ENCODE results near the gene CTTN. TPM values are rescaled to one million over a fixed set of nuclear protein-coding genes. Genes with fewer than 3 reads are reported as not detected.

Gene CTTN
- total RNA-seq, 4 donors from 2014 or later: 261 to 536 (median 402) TPM

DNA sequence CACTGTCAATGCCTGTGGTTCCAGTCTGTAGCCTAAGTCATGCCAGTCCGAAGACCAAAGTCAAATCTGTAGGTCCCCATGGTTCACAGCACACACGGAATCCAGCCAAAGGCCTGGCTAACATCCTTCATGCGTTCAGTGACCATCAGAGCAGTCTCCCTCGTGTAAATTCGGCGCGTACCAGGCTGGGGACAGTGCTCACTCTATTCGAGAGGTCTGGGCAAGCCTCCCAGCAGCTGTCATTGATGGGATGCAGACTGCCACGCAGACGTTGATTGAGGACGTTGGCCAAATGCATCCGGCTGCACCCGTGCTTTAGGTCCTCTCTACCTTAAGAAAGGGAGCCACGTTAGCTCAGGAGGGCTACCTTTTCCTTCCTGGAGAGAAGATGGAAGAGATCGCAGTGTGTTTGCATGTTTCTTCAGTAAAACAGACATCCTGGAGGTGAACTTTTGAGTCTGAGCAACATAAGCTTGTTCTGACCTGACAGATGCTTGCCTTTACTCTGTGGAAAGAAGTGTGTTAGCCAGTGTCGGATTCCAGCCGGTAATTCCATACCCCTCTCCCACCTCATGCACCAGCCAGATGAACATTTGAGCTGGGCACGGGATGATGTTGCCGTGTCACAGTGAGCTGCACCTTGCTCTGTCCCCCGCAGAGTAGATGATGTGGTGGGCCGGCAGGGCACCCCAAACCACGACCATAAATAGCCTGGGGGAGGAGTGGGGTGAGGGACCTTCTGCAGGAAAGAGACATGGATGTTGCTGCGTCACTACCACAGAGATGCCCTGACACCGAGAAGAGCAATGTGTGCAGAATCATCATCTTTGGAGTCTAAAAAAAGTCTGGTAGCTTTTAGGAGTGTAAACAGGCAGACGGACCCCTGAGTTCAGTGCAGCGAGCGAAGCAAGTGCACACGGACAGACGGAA, 12.2 kb downstream of the CTTN start:
- H3K9me3 ChIP-seq: no peaks in the 10 kb centered on the region
- no peaks in the 10 kb centered on the region for H3K27me3 ChIP-seq
- H3K27ac ChIP-seq: no peak overlapping the region
- no peak overlapping the region for H3K4me3 ChIP-seq
- DNase-seq: no peak
- peaks cover 0 to 98% (median 0%) of the 10 kb centered on the region in 3 donors for H3K36me3 ChIP-seq
- H3K4me1 ChIP-seq: no peaks in the 10 kb centered on the region
- TF ChIP-seq POLR2A (IDR thresholded peaks at IDR 0.05): no peak
- TF ChIP-seq, protein P1, sequence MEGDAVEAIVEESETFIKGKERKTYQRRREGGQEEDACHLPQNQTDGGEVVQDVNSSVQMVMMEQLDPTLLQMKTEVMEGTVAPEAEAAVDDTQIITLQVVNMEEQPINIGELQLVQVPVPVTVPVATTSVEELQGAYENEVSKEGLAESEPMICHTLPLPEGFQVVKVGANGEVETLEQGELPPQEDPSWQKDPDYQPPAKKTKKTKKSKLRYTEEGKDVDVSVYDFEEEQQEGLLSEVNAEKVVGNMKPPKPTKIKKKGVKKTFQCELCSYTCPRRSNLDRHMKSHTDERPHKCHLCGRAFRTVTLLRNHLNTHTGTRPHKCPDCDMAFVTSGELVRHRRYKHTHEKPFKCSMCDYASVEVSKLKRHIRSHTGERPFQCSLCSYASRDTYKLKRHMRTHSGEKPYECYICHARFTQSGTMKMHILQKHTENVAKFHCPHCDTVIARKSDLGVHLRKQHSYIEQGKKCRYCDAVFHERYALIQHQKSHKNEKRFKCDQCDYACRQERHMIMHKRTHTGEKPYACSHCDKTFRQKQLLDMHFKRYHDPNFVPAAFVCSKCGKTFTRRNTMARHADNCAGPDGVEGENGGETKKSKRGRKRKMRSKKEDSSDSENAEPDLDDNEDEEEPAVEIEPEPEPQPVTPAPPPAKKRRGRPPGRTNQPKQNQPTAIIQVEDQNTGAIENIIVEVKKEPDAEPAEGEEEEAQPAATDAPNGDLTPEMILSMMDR (IDR thresholded peaks at IDR 0.05): no peak

DNA sequence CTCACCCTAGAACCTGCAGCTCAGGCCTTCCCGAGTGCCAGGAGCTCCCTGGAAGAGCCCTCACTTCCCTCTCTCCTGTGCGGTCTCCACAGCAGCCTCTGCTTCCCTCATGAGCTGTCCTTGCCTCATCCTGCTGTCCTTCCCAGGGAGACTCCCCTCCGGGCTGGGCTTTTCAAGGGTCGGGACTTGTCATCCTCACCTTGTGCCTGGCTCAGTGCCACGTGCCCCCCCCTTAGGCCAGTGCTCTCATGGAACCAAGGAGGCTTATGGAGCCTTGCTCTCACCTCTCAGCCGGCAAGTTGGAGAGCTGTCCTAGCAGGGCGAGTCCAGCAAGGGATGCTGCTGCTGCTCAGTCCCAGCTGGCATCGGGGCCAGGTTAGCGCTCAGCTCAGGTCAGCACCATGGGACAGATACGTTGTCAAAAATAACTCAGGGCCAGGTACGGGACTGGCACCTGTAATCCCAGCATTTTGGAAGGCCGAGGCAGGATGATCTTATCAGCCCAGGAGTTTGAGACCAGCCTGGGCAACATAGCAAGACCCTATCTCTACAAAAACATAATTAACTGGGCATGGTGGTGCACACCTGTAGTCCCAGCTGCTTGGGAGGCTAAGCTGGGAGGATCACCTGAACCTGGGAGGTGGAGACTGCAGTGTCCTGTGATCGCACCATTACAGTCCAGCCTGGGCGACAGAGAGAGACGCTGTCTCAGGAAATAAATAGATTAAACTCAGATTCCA, 13.6 kb downstream of the CTTN start:
- Histone ChIP-seq H3K36me3 (peaks cover 0 to 98% (median 0%) of the 10 kb centered on the region in 3 donors), H3K4me1 (no peaks in the 10 kb centered on the region), H3K9me3 (no peaks in the 10 kb centered on the region), H3K4me3 (no peak overlapping the region), H3K27me3 (no peaks in the 10 kb centered on the region), H3K27ac (no peak overlapping the region)
- TF ChIP-seq, protein P1 (IDR thresholded peaks at IDR 0.05): no peak
- no peak for TF ChIP-seq POLR2A (IDR thresholded peaks at IDR 0.05)
- no peak for DNase-seq

DNA sequence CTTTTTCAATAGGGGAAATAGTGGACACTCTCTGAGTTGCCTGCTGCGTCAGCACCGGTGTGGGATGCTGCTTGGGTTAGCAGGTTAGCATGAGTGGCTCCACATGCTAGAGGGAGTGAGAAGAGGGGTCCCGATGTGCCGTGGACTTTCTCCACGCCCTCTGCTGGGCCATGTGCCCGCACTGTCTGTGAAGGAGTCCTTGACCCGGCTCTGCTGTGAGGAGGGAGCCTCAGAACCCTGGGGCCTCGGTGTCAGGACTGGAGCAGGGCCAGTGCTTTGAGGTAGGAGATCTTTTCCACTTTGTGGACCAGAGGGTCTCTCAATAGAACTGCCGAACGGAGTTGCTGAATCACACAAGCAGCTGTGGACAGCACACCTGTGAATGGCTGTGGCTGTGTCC, 14.8 kb downstream of the CTTN start:
- no peak overlapping the region for H3K27ac ChIP-seq
- H3K4me1 ChIP-seq: no peaks in the 10 kb centered on the region
- no peaks in the 10 kb centered on the region for H3K9me3 ChIP-seq
- no peak overlapping the region for H3K4me3 ChIP-seq
- H3K36me3 ChIP-seq: peaks cover 0 to 98% (median 0%) of the 10 kb centered on the region in 3 donors
- no peaks in the 10 kb centered on the region for H3K27me3 ChIP-seq
- DNase-seq: no peak
- no peak for TF ChIP-seq POLR2A (IDR thresholded peaks at IDR 0.05)
- TF ChIP-seq, protein P1 (IDR thresholded peaks at IDR 0.05): no peak

DNA sequence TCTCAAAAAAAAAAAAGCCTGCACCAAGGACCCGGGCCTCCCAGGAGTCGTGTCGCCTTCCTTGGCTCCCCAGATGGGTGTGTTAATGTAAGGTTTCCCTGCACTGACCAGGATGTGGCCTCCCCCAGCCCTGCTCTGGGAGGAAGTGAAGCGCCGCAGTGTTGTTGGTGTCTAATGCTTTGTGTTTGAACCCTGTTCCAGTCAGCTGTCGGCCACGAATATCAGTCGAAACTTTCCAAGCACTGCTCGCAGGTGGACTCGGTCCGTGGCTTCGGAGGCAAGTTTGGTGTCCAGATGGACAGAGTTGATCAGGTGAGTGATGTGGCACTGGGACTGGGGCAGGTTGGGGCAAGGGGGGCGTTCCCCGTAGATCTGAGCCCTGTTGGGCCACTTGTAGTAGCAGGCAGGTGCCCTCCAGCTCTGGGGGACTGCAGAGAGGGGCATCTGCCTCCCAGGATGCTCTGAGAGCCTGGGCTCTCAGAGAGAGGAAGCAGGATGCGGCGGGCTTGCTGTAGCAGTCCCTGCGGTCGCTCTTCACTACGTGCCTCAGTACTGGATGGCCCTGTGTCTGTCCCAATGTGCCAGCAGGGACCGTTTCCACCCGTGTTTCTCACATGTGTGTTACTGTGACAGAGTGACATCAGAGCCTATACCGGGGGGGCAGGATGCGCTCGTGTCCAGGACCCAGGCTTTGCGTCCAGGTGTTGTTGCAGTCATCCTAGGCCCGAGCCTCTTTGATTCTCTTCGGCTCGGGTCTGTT, 16.2 kb downstream of the CTTN start:
- peaks cover 0 to 98% (median 0%) of the 10 kb centered on the region in 3 donors for H3K36me3 ChIP-seq
- H3K27ac ChIP-seq: no peak overlapping the region
- DNase-seq: no peak
- no peaks in the 10 kb centered on the region for H3K27me3 ChIP-seq
- H3K4me1 ChIP-seq: no peaks in the 10 kb centered on the region
- TF ChIP-seq, protein P1 (IDR thresholded peaks at IDR 0.05): no peak
- TF ChIP-seq POLR2A (IDR thresholded peaks at IDR 0.05): no peak
- H3K4me3 ChIP-seq: no peak overlapping the region
- no peaks in the 10 kb centered on the region for H3K9me3 ChIP-seq

GRCh38 chr11:70415191-70415590, 16.9 kb downstream of the CTTN start:
- Histone ChIP-seq H3K4me1 (no peaks in the 10 kb centered on the region), H3K27me3 (no peaks in the 10 kb centered on the region), H3K27ac (no peak overlapping the region), H3K36me3 (peaks cover 0 to 98% (median 0%) of the 10 kb centered on the region in 3 donors), H3K4me3 (no peak overlapping the region), H3K9me3 (no peaks in the 10 kb centered on the region)
- no peak for TF ChIP-seq POLR2A (IDR thresholded peaks at IDR 0.05)
- TF ChIP-seq, protein P1 (IDR thresholded peaks at IDR 0.05): no peak
- no peak for DNase-seq

Data from Peyer's patch (tissue), 4 donors.